Stimulated activated CD8-positive, alpha-beta memory T cell treated with anti-CD3 and anti-CD28 coated beads, Interleukin-12 subunit alpha, Interleukin-12 subunit beta, amount 100 ng/mL, for 4 hours (primary cell): ENCODE results near the gene C2orf42.
"Not testable (repeated sequence)": the region's sequence is repeated elsewhere in the genome, so short reads cannot be mapped to it uniquely, and the experiment has no call there.

ENCODE experiments used
- DNase-seq: peaks from one replicate; pipeline ENCODE4 v3.0.0-alpha.2; 2020; ENCODE audit warnings: low read depth

The C2orf42 gene

DNA sequence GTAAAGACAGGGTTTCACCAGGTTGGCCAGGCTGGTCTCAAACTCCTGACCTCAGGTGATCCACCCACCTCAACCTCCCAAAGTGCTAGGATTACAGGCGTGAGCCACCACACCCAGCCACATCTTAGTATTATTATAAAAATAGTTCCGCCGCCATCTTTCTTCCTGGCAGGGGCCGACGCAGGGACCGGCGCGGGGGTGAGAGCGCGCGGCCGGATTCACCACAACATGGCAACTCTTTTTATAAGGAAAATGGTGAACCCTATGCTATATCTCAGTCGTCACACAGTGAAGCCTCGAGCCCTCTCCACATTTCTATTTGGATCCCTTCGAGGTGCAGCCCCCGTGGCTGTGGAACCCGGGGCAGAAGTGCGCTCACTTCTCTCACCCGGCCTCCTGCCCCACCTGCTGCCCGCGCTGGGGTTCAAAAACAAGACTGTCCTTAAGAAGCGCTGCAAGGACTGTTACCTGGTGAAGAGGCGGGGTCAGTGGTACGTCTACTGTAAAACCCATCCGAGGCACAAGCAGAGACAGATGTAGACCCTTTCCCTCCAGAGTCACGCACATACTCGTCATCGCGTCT lies 88.4 kb downstream of the C2orf42 start:
- not testable (repeated sequence) for DNase-seq

DNA sequence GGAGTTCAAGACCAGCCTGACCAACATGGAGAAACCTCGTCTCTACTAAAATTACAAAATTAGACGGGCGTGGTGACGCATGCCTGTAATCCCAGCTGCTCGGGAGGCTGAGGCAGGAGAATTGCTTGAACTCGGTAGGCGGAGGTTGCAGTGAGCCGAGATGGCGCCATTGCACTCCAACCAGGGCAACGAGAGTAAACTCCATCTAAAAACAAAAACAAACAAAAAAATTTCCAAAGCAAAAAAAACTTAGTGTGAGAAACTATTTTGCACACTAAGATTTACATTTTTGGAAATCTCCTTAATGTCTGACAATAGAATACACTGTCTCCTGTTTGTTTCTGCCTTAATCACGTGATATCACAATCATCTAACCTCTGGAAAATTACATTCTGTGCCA lies 89.1 kb downstream of the C2orf42 start:
- not testable (repeated sequence) for DNase-seq

DNA sequence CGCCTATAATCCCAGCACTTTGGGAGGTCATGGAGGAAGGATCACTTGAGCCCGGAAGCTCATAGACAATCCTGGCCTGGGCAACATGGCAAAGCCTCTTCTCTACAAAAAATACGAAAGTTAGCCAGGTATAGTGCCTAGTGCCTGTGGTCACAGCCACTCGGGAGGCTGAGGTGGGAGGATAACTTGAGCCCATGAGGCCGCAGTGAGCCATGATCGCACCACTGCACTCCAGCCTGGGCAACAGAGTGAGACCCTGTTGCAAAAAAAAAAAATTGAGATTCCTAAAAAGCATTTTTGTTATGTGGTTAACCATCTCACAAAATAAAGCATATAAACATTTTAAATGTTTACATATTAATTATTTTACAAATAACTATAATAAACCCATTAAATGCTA lies 89.6 kb downstream of the C2orf42 start:
- no peak for DNase-seq
